WTC11 (cell line): ENCODE data around the gene OSBPL10. TPM values are rescaled to one million over a fixed set of nuclear protein-coding genes. Genes with fewer than 3 reads are reported as not detected.

Experiments
- ATAC-seq: fragments of 200-7000 bp; cut with Tn5 transposase; 2 replicates; pipeline ENCODE4 v1.10.0; 2021; ENCODE audit warnings: mild to moderate bottlenecking, moderate library complexity
- CTCF ChIA-PET: fragments of 300-600 bp; sonication (Branson Sonifier 250); formaldehyde crosslinking; loops from one replicate; lab custom pipeline; 2021; ENCODE audit warnings: antibody characterized with exemption; lab: Charles Lee
- POLR2A ChIA-PET: fragments of 350-600 bp; sonication (Branson Sonifier 250); formaldehyde crosslinking; loops from one replicate; lab custom pipeline; 2021; ENCODE audit warnings: antibody characterized with exemption; lab: Charles Lee
- DNase-seq: peaks from one replicate; pipeline ENCODE4 v3.0.0; 2021; ENCODE audit warnings: low spot score
- H3K27ac Mint-ChIP-seq: 2 replicates; pipeline ENCODE4 v1.8.0; 2021; ENCODE audit warnings: mixed read lengths
- H3K27me3 Mint-ChIP-seq: 2 replicates; pipeline ENCODE4 v1.8.0; 2021; ENCODE audit warnings: low read depth, mild to moderate bottlenecking, moderate library complexity, mixed read lengths
- H3K36me3 Mint-ChIP-seq: 2 replicates; pipeline ENCODE4 v1.8.0; 2021; ENCODE audit warnings: mixed read lengths
- H3K4me1 Mint-ChIP-seq: 2 replicates; pipeline ENCODE4 v1.8.0; 2022; ENCODE audit warnings: mixed read lengths
- H3K4me3 Mint-ChIP-seq: 2 replicates; pipeline ENCODE4 v1.8.0; 2021; ENCODE audit warnings: mild to moderate bottlenecking, moderate library complexity, mixed read lengths
- H3K9me3 Mint-ChIP-seq: 2 replicates; pipeline ENCODE4 v1.8.0; 2021; ENCODE audit warnings: mixed read lengths
- ATF2 ChIP-seq: sonication (generic); formaldehyde crosslinking; IDR thresholded peaks from 2 replicates; pipeline ENCODE4 v1.8.1; 2022; ENCODE audit warnings: low read depth, missing genetic modification reagents, borderline replicate concordance
- ATF3 ChIP-seq: sonication (generic); formaldehyde crosslinking; conservative IDR thresholded peaks from 2 replicates; pipeline ENCODE4 v1.8.1; 2022; ENCODE audit warnings: mild to moderate bottlenecking, missing genetic modification reagents
- CBFB ChIP-seq: sonication (generic); formaldehyde crosslinking; IDR thresholded peaks from 2 replicates; pipeline ENCODE4 v1.8.1; 2022; ENCODE audit warnings: mild to moderate bottlenecking, low read depth, missing genetic modification reagents
- CTCF ChIP-seq: fragments of 200-600 bp; IDR thresholded peaks from 2 replicates; pipeline ENCODE4 v1.8.0; 2022; ENCODE audit warnings: antibody characterized with exemption
- ERG ChIP-seq: fragments of 250-450 bp; sonication (Bioruptor Pico); IDR thresholded peaks from 2 replicates; pipeline ENCODE4 v1.8.0; 2021; ENCODE audit warnings: mild to moderate bottlenecking
- FOXP4 ChIP-seq: sonication (generic); formaldehyde crosslinking; IDR thresholded peaks from 2 replicates; pipeline ENCODE4 v1.8.0; 2022; ENCODE audit warnings: mild to moderate bottlenecking, missing genetic modification reagents
- MAX ChIP-seq: sonication (generic); formaldehyde crosslinking; IDR thresholded peaks from 2 replicates; pipeline ENCODE4 v1.8.0; 2022; ENCODE audit warnings: mild to moderate bottlenecking, missing genetic modification reagents
- NFATC4 ChIP-seq: fragments of 250-450 bp; sonication (Bioruptor Pico); IDR thresholded peaks from 2 replicates; pipeline ENCODE4 v1.9.0; 2021; ENCODE audit warnings: mild to moderate bottlenecking
- NFE2L1 ChIP-seq: sonication (generic); formaldehyde crosslinking; IDR thresholded peaks from 2 replicates; pipeline ENCODE4 v1.8.1; 2023; ENCODE audit warnings: missing genetic modification reagents
- NR1H2 ChIP-seq: sonication (generic); formaldehyde crosslinking; IDR thresholded peaks from 2 replicates; pipeline ENCODE4 v1.9.0; 2021; ENCODE audit warnings: mild to moderate bottlenecking, moderate library complexity, missing genetic modification reagents
- STAT6 ChIP-seq: sonication (generic); formaldehyde crosslinking; conservative IDR thresholded peaks from 2 replicates; pipeline ENCODE4 v1.8.1; 2023; ENCODE audit warnings: mild to moderate bottlenecking, low read depth, missing genetic modification reagents, moderate library complexity
- TEAD4 ChIP-seq: sonication (generic); formaldehyde crosslinking; IDR thresholded peaks from 2 replicates; pipeline ENCODE4 v1.8.0; 2022; ENCODE audit warnings: mild to moderate bottlenecking, missing genetic modification reagents
- ZNF121 ChIP-seq: sonication (generic); formaldehyde crosslinking; IDR thresholded peaks from 2 replicates; pipeline ENCODE4 v1.8.0; 2023; ENCODE audit warnings: missing genetic modification reagents
- ZNF219 ChIP-seq: sonication (generic); formaldehyde crosslinking; IDR thresholded peaks from 2 replicates; pipeline ENCODE4 v1.8.0; 2023; ENCODE audit warnings: missing genetic modification reagents, mild to moderate bottlenecking, borderline replicate concordance
- ZNF232 ChIP-seq: sonication (generic); formaldehyde crosslinking; IDR thresholded peaks from 2 replicates; pipeline ENCODE4 v1.8.0; 2022; ENCODE audit warnings: mild to moderate bottlenecking, missing genetic modification reagents
- ZNF512 ChIP-seq: sonication (generic); formaldehyde crosslinking; IDR thresholded peaks from 2 replicates; pipeline ENCODE4 v1.8.1; 2022; ENCODE audit warnings: missing genetic modification reagents, borderline replicate concordance
- ZSCAN18 ChIP-seq: fragments of 250-450 bp; sonication (Bioruptor Pico); IDR thresholded peaks from 2 replicates; pipeline ENCODE4 v2.1.2; 2022; ENCODE audit warnings: mild to moderate bottlenecking, moderate library complexity
- total RNA-seq: library from RNA; stranded (reverse); gene quantifications from 3 replicates; pipeline ENCODE4 v1.2.3, GENCODE V29; 2021

Gene OSBPL10
- total RNA-seq, 1 experiment from 2014 or later: 84.1 TPM

- TF ChIP-seq NFATC4 (CRISPR knock-in tag): no peak
- TF ChIP-seq ZNF232: no peak
- TF ChIP-seq MAX: no peak
These were observed 161.6 kb downstream of the OSBPL10 start (continued) for GRCh38 chr3:31819441-31819840.

GRCh38 chr3:31817411-31817966, 163.6 kb downstream of the OSBPL10 start:
- H3K27ac Mint-ChIP-seq: no peak overlapping the region
- peaks cover 24% of the 10 kb centered on the region for H3K4me1 Mint-ChIP-seq
- TF ChIP-seq ZSCAN18 (CRISPR knock-in tag): no peak
- TF ChIP-seq ERG (CRISPR knock-in tag): no peak
- TF ChIP-seq STAT6: no peak
- no peak for TF ChIP-seq TEAD4 (CRISPR knock-in tag)
- TF ChIP-seq CBFB: no peak
- no peak for TF ChIP-seq ZNF512 (CRISPR knock-in tag)
- no peak for TF ChIP-seq ZNF219 (CRISPR knock-in tag)
- DNase-seq (no peak), ATAC-seq (peak; percentile 38)
- H3K4me3 Mint-ChIP-seq: no peak overlapping the region
- H3K36me3 Mint-ChIP-seq: peaks cover 6% of the 10 kb centered on the region; the same call in 1 of the 2 replicates
- H3K9me3 Mint-ChIP-seq: no peaks in the 10 kb centered on the region
- H3K27me3 Mint-ChIP-seq: no peaks in the 10 kb centered on the region
- POLR2A ChIA-PET: no interaction called here
- CTCF ChIA-PET: interaction anchor here (1.4 kb wide), 1 partner anchor 337 kb away, joined by 4 read pairs; no protein-coding TSS in a partner anchor

- ATAC-seq: no peak
- POLR2A ChIA-PET: interaction anchor here (0.6 kb wide), 1 partner anchor 20 kb away, joined by 3 read pairs; no protein-coding TSS in a partner anchor
- H3K36me3 Mint-ChIP-seq: peaks cover 6% of the 10 kb centered on the region; the same call in 1 of the 2 replicates
- H3K27me3 Mint-ChIP-seq: no peaks in the 10 kb centered on the region
- DNase-seq: no peak
- peak overlapping the region; percentile 75 for H3K27ac Mint-ChIP-seq
- no peak overlapping the region for H3K4me3 Mint-ChIP-seq
- no peaks in the 10 kb centered on the region for H3K9me3 Mint-ChIP-seq
- H3K4me1 Mint-ChIP-seq: peaks cover 25% of the 10 kb centered on the region
- CTCF ChIA-PET: interaction anchor here (0.9 to 1.4 kb wide), 6 partner anchors 11 to 338 kb away, joined by 3 to 4 read pairs (median 3); no protein-coding TSS in a partner anchor
- TF ChIP-seq NFE2L1 (CRISPR knock-in tag) (no peak), NR1H2 (no peak), FOXP4 (CRISPR knock-in tag) (no peak), NFATC4 (CRISPR knock-in tag) (no peak), ZNF121 (no peak), CTCF (no peak), ATF2 (no peak), ATF3 (CRISPR knock-in tag) (no peak)
- TF ChIP-seq, all 79 proteins: peak for 0
These were observed 165.2 kb downstream of the OSBPL10 start for GRCh38 chr3:31815631-31816440.
